ENCODE results near the gene POFUT2.

Gene POFUT2

GRCh38 chr21:45281411-45282282 lies 6.0 kb downstream of the POFUT2 start:
- no peak for DNase-seq

- no peak for DNase-seq
Measured at GRCh38 chr21:45280969-45281368, 6.7 kb downstream of the POFUT2 start.

GRCh38 chr21:45280178-45280821 lies 7.4 kb downstream of the POFUT2 start:
- no peak for DNase-seq

- DNase-seq = no peak
Measured at GRCh38 chr21:45279446-45280177, 8.1 kb downstream of the POFUT2 start.

- no peak for DNase-seq
Measured at GRCh38 chr21:45278156-45278911, 9.4 kb downstream of the POFUT2 start.

GRCh38 chr21:45277101-45278045 lies 10.3 kb downstream of the POFUT2 start:
- DNase-seq = no peak

- no peak for DNase-seq
Measured at GRCh38 chr21:45276596-45276995, 11.1 kb downstream of the POFUT2 start.

GRCh38 chr21:45270306-45270821 lies 17.3 kb downstream of the POFUT2 start:
- peak; percentile 42 for DNase-seq

- no peak for DNase-seq
Measured at GRCh38 chr21:45269861-45270260, 17.8 kb downstream of the POFUT2 start.

GRCh38 chr21:45267390-45267760 lies 20.3 kb downstream of the POFUT2 start:
- no peak for DNase-seq

GRCh38 chr21:45266518-45267389 lies 20.9 kb downstream of the POFUT2 start:
- DNase-seq = no peak

- no peak for DNase-seq
Measured at GRCh38 chr21:45265721-45266517, 21.8 kb downstream of the POFUT2 start.

GRCh38 chr21:45264912-45265515 lies 22.7 kb downstream of the POFUT2 start:
- no peak for DNase-seq

- DNase-seq = no peak
Measured at GRCh38 chr21:45264146-45264911, 23.4 kb downstream of the POFUT2 start.

- DNase-seq = no peak
Measured at GRCh38 chr21:45263534-45263933, 24.2 kb downstream of the POFUT2 start.

GRCh38 chr21:45262616-45263015 lies 25.1 kb downstream of the POFUT2 start:
- no peak for DNase-seq

GRCh38 chr21:45262041-45262581 lies 25.6 kb downstream of the POFUT2 start:
- no peak for DNase-seq

- no peak for DNase-seq
Measured at GRCh38 chr21:45261093-45261492, 26.6 kb downstream of the POFUT2 start.
